Measurements from ENCODE around the gene GFOD1.
"Not testable (repeated sequence)": the region's sequence is repeated elsewhere in the genome, so short reads cannot be mapped to it uniquely, and the experiment has no call there.

The GFOD1 gene

DNA sequence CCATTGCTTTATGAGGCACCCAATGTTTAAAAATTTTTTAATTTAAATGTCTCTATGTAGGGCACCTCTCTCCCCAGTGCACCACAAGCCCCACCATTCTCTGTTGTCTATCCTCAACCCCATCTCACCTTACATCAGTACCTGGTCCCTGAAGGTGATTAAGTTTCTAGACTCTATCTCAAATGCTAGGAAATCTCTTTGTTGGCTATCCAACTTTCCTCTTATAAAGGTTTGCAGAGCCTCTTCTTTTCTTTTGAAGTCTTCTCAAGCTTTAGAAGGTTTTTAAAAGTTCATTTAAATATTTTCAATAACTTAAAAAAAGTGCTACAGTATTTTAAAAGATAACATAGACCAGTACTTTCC lies 82.5 kb downstream of the GFOD1 start:
- DNase-seq (ENCODE audit: low read depth): no peak

DNA sequence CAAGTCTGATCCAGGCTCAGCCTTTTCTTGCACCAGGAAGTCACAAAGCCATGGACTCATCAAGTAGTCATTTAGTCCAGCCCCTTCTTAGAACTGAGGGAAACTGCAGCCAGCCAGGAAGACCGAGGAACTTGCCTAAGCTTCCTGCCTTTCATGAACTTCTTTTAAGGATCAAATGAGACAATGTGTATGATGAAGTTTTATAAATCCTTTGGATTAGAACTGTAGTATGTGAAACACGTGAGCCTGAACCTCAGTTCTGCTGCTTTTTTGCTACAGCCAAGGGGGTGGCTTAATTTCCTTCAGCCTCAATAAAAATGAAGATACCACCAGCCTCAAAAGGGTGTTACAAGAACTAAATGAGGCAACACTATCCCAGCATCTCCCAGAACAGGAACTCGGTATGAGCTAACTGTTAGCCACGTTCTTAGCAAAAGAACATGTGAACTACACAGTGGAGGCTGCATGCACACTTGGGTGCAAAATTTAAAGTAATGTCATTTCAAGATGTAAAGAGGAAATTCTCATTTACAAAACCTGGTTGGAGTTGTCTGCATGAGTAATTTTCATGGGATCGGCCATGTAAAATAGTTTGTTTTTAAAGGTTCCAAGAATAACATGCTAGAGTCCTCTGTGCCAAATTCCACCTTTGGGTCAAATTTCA lies 83.0 kb downstream of the GFOD1 start:
- no peak for DNase-seq (ENCODE audit: low read depth)

DNA sequence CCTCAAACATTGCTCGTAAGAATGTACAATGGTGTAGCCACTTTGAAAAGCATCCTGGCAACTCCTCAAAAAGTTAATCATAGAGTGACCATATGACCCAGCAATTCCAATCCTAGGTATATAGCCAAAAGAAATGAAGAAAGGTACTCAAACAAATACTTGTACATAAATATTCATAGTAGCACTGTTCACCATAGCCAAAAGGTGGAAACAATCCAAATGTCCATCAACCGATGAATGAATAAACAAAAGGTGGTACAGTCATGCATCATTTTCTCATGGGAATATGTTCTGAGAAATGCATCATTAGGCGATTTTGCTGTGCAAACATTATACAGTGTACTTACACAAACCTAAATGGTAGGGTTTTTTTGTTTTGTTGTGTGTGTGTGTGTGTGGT lies 84.7 kb downstream of the GFOD1 start:
- DNase-seq (ENCODE audit: low read depth): no peak

DNA sequence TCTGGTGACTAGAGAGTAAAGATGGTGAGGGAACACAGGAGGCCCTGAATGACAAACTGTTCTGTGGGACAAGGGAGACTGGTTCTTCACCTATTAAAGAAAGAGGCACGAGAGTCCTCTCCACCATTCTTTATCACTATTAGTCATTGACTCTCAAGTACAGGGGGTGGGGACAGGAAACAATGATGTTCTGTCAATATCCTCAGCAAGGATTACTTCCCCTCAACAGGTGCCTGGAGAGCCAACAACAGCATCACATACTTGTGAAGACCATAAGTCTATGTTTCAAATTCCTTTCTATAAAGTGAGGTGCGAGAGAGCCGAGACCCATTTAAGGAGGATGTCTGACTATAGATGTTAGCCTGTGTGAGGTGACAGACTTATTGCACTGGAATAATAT lies 86.6 kb downstream of the GFOD1 start:
- DNase-seq (ENCODE audit: low read depth): no peak

DNA sequence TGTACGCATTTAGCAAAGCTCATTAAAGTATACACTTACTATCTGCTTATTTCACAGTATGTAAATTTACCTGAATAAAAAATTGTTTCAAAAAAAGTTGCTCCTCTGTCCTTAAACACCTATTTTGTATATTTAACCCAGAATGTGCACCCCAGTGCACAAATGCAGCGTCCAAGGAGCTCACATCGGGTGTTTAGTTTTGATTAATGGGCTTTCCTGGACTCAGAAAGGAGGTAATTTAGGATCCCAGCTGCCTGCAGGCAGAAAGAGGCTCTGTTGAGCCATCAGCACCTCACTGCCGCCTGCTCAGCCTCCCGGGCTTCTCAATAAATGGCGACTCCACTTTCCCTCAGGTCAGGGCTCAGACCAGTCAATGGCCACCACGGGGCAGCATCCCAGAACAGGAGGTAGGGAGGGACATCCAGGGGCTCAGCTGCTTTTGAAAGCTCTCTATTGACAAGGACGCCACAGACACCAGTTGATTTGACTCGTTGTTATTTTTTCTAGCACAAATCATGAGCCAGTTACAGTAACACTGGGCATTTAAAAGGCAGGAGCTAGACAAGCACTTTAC lies 88.9 kb downstream of the GFOD1 start:
- DNase-seq (ENCODE audit: low read depth): no peak

DNA sequence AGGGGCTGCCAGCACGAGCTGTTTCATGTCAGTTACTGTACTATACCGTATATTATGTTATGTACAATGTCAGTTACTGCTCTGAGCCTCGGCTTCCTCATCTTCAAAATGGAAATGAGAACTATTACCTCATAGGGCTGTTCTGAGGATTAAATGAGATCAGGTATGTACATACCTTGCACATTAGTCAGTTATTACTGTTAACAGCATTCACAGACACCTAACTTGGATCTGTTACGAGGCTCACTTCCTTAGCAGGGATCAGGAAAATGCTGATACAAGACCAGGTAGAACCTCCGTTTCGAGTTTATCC lies 89.4 kb downstream of the GFOD1 start:
- no peak for DNase-seq (ENCODE audit: low read depth)

DNA sequence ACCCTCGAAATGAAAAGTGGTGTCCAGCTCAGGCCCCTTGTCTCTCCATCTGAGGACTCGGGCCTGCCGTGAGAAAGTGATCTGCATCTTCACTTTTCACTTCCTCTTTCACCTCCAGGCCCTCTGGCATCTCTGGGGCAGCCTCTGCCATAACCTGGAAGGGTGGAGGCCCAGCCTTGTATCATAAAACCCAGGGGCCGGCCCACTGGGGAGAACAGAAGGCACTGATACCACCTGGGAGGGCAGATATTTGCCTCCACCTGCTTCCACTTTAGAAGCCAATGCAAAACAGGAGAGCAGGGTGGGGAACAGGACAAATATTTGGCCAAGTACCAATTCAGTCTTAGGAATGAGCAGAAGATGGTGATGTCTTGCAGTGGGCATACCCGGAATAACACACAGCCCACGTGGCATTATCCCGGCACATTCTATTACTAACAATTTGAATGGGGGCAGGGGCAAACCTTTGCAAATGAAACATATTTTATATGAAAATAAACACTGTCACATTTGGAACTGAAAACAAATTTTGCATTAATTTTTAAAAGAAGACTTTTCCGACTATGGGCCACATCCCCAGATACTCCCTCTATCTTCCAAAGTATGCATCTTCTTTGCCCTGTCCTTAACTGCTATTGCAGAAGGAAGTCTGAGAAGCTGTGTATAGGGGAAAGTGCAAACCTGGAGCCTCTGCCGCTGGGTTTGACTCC lies 89.9 kb downstream of the GFOD1 start:
- DNase-seq (ENCODE audit: low read depth): no peak

DNA sequence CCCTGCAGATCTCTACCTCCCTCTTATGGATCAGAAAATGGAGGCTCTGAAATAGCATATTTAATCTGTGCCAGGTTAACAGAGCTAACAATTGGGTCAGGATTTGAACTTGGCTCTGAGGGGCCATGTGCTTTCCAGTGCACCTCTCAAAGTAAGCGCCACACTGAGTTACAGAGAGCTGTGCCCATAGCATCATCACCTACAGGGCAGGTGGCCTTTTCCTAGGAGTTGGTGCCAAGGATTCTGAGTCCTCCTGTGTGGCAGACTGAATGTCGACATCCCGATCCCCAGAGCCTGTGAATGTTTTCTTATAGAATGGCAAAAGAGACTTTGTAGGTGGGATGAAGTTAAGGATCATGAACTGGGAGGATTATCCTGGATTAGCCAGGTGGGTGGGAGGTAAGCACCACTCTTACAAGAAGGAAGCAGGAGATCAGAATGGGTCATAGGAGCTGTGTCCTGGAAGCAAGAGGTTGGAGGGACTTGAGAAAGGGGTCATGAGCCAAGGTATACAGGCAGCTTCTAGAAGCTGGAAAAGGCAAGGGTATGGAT lies 91.1 kb downstream of the GFOD1 start:
- no peak for DNase-seq (ENCODE audit: low read depth)

DNA sequence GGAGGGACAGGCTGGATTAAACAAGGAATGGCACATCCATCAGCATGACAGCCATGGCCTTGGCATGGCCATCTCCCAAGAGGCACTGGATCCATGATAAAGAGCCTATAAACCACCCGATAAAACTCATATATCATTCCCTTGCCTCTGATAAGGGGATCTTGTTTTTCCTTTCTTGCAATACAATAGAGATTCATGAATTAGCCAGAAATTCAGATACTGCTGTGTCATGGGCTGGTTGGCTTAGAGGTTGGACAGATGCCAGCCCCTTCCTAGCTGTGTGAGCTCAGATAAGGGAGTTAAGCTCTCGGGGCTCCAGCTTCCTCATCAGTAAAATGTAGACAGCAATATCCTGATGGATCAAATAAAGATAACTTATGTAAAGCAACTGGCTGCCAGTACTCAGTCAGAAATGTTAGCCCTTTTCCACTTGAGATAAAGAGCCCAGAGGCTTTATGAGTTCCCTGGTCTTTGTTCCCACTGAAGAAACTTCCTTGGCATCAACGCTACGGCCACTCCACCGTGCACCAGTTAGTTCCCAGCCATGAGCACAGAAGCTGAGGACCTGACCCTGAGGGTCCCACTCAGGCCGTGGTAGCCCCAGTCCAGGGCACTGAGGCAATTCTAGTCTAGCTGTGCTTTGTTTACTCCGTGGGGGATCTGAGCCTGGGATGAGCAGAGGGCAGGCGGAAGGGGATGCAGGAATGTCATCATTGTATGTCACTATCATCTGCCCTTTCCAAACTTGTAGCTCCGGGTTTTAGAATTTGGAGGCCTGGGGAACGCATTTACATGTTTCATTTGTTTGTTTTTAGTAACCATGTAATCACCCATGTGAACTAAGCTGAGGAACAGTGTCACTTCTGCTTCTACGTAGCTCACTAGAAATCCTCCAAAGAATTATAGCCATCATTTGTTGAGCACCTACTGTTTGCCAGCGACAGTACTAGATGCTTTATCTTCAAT lies 91.8 kb downstream of the GFOD1 start:
- DNase-seq (ENCODE audit: low read depth): no peak

DNA sequence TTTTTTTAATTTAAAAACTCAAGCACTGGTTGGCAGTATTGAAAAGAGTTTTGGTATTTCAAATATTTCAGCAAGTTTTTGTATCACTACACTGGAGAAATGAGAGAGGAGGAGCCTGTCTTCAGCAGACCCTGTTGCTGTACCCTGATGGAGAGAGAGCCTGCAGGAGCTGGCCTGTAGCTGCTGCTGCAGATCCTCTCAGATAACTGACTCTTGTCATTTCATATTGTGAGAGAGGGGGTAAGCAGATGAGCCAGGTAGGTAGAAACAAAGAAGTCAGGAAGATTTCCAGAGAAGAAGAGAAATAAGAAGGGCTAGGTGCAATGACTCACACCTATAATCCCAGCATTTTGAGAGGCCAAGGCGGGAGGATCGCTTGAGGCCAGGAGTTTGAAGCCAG lies 94.9 kb downstream of the GFOD1 start:
- DNase-seq (ENCODE audit: low read depth): no peak

DNA sequence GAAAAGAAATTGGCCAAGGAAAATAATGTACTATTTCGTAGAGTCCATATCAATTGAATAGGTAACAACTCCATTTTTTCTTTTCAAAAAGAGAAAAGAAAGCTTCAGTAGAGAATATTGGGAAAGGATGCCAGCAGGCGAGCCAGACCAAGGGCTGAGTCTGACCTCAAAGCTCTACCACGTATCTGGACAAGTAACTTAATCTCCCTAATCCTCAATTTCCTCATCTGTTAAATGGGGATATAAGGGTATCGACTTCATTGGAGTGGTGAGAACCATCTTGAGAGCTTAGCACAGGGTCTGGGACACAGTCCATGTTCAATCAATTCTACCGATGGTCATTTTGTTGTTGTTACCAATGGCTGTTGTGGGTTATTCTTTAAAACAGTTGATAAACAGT lies 95.9 kb downstream of the GFOD1 start:
- DNase-seq (ENCODE audit: low read depth): no peak

DNA sequence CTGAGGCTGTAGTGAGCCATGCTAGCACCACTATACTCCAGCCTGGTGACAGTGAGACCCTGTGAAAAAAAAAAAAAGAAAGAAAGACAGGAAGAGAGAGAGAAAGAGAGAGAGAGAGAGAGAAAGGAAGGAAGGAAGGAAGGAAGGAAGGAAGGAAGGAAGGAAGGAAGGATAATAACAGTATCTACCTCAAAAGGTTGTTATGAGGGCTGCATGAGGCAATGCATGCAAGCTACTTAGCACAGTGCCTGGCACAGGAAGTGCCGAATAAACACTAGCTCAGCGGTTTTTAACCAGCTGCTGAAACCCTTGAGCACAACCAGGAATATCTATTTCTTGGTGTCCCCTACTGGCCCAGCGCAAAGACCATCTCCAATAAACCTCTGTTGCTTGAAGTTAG lies 96.7 kb downstream of the GFOD1 start:
- no peak for DNase-seq (ENCODE audit: low read depth)

DNA sequence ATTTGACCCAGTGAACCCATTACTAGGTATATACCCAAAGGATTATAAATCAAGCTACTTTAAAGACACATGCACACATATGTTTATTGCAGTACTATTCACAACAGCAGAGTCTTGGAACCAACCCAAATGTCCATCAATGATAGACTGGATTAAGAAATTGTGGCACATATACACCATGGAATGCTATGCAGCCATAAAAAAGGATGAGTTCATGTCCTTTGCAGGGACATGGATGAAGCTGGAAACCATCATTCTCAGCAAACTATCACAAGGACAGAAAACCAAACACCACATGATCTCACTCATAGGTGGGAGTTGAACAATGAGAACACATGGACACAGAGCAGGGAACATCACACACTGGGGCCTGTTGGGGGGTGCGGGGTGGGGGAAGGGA lies 98.2 kb downstream of the GFOD1 start:
- DNase-seq (ENCODE audit: low read depth): not testable (repeated sequence)

DNA sequence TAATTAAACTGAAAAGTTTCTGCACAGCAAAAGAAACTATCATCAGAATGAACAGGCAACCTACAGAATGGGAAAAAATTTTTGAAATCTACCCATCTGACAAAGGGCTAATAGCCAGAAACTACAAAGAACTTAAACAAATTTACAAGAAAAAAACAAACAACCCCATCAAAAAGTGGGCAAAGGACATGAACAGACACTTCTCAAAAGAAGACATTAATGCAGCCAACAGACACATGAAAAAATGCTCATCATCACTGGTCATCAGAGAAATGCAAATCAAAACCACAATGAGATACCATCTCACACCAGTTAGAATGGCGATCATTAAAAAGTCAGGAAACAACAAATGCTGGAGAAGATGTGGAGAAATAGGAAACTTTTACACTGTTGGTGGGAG lies 98.6 kb downstream of the GFOD1 start:
- not testable (repeated sequence) for DNase-seq (ENCODE audit: low read depth)

DNA sequence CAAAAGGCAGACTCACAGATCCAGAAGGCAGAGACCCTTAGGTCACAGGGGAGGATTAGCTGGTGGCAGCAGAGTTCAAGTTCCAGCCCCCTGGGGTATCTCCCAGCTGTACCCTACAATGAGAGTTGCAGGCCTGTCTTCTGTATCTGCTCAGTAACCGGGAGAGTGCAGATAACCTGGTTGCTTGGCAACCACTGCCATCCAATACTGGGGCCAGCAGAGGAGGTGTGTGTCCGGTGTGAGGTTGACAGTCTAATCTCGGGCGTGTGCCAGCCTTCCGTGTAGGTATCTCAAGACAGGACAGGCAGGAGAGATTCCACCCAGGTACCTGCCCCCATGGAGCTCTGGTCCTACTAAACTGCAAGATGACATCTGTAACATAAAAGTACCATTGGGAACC lies 102.4 kb downstream of the GFOD1 start:
- no peak for DNase-seq (ENCODE audit: low read depth)

DNA sequence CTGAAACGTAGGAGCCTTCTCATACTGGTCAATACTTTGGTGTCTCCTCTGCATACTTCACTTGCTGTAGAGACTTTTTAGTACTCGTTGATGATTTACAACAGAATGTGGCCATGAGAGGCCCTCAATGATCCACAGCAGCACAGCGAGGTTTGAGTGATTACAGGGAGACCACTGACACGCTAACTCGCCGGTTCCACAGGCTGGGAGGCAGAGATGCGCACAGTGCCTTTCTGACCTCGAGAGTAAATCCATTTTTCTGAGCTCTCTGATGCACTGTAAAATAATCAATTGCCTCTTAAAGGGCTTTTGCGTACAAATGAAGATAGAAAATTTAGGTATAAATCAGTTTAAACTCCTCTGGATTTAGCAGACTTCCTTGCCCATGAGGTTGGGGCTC lies 102.9 kb downstream of the GFOD1 start:
- DNase-seq (ENCODE audit: low read depth): no peak

DNA sequence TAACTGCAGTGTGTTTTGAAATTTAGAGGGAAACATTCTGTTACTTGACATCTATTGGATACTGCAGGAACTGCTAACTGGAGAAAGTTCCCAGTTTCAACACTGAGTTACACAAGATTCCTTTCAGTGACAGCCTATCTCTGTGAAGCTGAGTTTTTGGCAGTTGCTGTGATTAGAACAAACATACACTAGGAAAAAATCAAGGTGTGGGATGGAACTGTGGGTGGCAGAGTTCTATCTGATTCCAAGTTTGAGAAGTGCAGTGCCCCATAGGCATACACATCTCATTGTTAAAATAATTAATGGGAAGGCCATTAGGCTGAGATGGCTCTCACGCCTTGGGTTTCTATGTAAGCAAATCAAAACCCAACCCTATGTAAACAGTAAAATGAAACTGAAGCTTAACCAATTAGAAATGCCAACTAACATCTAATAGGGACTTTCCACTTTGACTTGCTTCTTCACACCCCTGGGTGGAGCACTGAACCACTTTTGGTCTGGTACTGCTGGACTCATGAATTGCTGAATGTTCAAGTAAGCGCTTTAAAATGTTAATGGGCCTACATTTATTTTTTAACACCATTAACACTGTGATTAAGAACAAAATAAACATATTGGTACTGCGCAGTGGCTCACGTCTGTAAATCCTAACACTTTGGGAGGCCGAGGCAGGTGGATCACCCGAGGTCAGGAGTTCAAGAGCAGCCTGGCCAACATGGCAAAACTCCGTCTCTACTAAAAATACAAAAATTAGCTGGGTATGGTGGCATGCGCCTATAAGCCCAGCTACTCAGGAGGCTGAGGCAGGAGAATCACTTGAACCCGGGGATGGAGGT lies 103.9 kb downstream of the GFOD1 start:
- DNase-seq (ENCODE audit: low read depth): no peak

DNA sequence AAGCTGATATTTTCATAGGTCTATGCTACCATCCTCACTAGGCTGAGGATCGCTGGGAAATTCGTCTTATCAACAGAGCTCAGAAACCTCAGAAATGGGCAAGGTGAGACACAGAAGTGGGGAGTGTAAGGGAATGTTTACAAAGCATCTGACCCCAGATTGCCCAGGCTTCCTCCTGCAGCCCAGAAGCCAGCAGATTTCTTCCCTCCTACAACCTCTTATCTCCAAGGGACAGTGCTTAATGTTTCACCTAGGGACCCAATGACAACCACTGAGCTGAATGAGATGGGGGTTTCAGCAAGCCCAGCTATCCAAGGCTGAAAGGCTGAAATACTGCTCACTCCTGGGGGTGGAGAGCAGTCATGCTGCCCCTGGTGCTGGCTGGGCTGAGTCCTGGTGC lies 106.6 kb downstream of the GFOD1 start:
- no peak for DNase-seq (ENCODE audit: low read depth)

DNA sequence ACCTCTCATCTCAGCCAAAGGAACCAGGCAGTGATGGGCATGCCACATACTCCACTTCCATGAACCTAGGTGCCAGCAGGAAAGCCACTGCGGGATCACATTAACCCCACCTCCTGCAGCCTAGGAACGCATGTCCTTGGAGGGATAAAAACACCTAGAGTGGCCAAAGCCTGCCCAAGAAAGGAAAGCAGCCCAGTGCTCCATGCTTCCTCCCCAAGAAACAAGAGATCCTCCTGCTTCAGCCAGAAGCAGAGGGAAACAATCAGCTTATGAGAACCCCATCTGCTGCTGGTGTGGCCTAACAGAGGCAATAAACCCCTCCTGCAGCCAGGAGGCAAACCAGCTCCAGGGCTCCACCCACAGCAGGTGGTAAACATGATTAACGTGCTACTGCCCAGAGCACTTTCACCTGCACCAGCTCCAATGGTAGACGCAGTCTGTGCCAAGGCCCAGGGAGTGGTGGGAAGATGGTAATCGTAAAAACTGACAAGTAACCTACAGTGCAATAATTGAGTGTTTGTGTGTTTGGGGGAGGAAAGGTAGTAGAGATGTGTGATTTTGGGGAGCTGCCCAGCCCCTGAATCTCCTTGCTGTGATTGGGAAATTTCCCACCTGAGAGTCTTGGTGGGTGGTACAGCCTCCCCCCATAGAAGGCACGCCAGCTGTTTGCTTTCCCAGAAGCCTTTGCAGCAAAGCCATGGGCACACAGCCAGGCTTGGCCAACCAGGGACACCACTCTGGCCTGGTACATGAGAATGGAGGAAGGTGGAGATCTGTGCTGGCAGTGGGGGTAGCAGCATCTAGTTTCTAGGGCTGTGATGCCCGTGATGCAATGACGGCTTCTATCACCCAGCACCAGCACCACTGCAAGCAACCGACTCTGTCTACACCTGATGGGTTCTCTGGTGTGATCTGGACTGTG lies 108.5 kb downstream of the GFOD1 start:
- no peak for DNase-seq (ENCODE audit: low read depth)

DNA sequence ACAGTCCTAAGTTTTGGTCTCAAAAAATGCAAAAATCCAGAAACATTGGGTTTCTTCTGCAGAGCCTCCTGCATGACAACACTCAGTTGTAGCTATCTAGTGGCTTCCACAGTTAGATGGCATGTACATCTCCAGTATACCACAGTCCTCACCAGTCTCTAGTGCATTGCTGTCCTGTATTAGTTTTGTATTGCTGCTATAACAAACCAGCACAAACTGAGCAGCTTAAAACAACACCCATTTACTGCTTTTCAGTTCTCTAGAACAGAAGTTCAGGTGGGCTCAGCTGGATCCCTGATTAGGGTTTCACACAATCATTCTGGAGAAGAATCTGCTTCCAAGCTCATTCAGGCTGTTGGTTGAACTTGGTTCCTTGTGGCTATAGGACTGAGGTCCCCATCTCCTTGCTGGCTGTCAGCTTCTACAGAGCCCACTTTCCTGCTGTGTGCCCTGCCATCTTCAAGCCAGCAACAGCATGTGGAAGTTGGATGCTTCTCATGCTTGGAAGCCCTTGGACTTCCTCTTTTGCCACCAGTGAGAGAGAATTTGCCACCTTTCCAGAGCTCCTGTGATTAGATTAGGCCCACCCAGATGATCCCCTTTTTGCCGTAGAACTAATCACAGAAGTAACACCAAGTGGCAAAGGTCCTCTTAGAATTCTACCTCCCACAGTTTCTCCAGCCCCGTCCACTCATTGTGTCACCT lies 110.2 kb downstream of the GFOD1 start:
- no peak for DNase-seq (ENCODE audit: low read depth)
